ENCODE measurements around the gene RFC4. TPM values are rescaled to one million over a fixed set of nuclear protein-coding genes. Genes with fewer than 3 reads are reported as not detected.

RFC4 gene
- total and polyA plus RNA-seq, 4 donors = 12.2 to 16.9 (median 13.3) TPM

DNA sequence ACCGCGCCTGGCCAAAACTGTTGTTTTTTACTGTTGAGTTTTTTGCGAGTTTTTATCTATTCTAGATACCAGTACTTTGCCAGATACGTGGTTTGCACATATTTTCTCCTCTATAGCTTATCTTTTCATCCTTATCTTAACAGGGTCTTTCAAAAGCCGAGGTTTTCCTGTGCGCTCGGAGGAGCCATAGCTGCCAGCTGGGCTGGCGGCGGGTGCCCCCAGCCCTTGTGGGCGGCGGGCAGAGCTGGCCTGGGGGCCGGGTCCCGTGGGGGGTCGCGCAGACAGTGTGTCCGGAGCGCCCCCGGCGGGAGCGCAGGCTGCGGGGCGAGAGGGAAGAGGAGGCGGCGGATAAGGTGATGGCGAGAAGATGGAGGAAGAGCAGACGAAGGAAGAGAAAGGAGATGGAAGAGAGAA lies 34.0 kb downstream of the RFC4 start:
- Histone ChIP-seq H3K9ac (ENCODE audit: insufficient read depth in 1 of 2, low read length in 2 of 2) (no peak overlapping the region), H3K4me3 (peak overlapping the region; percentile 21), H3K27ac (ENCODE audit: low read depth in 1 of 2, low read length in 1 of 2) (no peak overlapping the region), H3K27me3 (ENCODE audit: control insufficient read depth in 3 of 3, insufficient read depth in 3 of 3, low read length in 2 of 3) (no peaks in the 10 kb centered on the region), H3K4me1 (ENCODE audit: control insufficient read depth in 5 of 5, insufficient read depth in 5 of 5, low read length in 5 of 5) (peaks cover 0 to 4% (median 0%) of the 10 kb centered on the region in 5 donors), H3K36me3 (ENCODE audit: control insufficient read depth in 4 of 4, insufficient read depth in 4 of 4, low read length in 4 of 4) (no peaks in the 10 kb centered on the region), H3K9me3 (ENCODE audit: control insufficient read depth in 4 of 4, insufficient read depth in 3 of 4, low read length in 3 of 4) (no peaks in the 10 kb centered on the region)
- no peak for DNase-seq
- TF ChIP-seq CTCF (IDR thresholded peaks at IDR 0.05; ENCODE audit: control extremely low read depth, extremely low read depth) = no peak
- peak; percentile 10 for ATAC-seq (ENCODE audit: insufficient read depth, low FRiP score)
- WGBS, 2 donors = 8% methylated on average over 26 of the region's 26 CpGs

- no peaks in the 10 kb centered on the region for H3K36me3 ChIP-seq (ENCODE audit: control insufficient read depth in 4 of 4, insufficient read depth in 4 of 4, low read length in 4 of 4)
- no peak overlapping the region for H3K9ac ChIP-seq (ENCODE audit: insufficient read depth in 1 of 2, low read length in 2 of 2)
- H3K27me3 ChIP-seq (ENCODE audit: control insufficient read depth in 3 of 3, insufficient read depth in 3 of 3, low read length in 2 of 3) = peaks cover 0 to 3% (median 0%) of the 10 kb centered on the region in 3 donors
- ATAC-seq (ENCODE audit: insufficient read depth, low FRiP score) (no peak), DNase-seq (no peak)
- H3K9me3 ChIP-seq (ENCODE audit: control insufficient read depth in 4 of 4, insufficient read depth in 3 of 4, low read length in 3 of 4) = peaks cover 0 to 2% (median 0%) of the 10 kb centered on the region in 4 donors
- no peak overlapping the region for H3K27ac ChIP-seq (ENCODE audit: low read depth in 1 of 2, low read length in 1 of 2)
- no peak overlapping the region for H3K4me3 ChIP-seq
- TF ChIP-seq CTCF (IDR thresholded peaks at IDR 0.05; ENCODE audit: control extremely low read depth, extremely low read depth) = no peak
- H3K4me1 ChIP-seq (ENCODE audit: control insufficient read depth in 5 of 5, insufficient read depth in 5 of 5, low read length in 5 of 5) = no peaks in the 10 kb centered on the region
- WGBS, 2 donors = 93 to 97% methylated on average over 8 of the region's 8 CpGs
These were observed 45.3 kb downstream of the RFC4 start for GRCh38 chr3:186760897-186761447.

DNA sequence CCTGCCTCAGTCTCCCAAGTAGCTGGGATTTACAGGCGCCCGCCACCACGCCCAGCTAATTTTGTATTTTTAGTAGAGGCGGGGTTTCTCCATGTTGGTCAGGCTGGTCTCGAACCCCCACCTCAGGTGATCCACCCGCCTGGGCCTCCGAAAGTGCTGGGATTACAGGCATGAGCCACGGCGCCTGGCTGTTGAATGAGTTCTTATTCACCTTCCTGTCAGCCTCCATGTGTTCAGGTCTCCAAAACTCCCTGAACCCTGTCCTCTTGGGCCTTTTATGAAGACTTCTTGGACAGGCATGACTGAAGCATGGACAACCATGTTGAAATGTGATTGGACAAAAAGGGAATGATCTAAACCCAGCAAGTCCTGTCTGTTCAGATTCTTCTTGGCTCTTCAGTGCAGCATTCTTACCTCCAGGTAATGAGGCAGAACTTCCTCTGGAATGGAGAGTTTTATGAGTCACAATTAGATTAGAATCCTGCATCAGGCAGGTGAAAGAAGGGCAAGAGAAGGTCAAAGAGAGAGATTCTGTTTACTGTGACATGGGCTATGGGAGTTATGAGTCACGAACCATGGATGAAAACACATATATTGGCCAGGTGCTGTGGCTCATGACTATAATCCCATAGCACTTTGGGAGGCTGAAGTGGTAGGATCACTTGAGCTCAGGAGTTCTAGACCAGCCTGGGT lies 46.0 kb downstream of the RFC4 start:
- H3K9ac ChIP-seq (ENCODE audit: insufficient read depth in 1 of 2, low read length in 2 of 2) = no peak overlapping the region
- 95 to 97% methylated on average over 10 of the region's 10 CpGs for WGBS, 2 donors
- no peaks in the 10 kb centered on the region for H3K36me3 ChIP-seq (ENCODE audit: control insufficient read depth in 4 of 4, insufficient read depth in 4 of 4, low read length in 4 of 4)
- no peak overlapping the region for H3K4me3 ChIP-seq
- no peaks in the 10 kb centered on the region for H3K4me1 ChIP-seq (ENCODE audit: control insufficient read depth in 5 of 5, insufficient read depth in 5 of 5, low read length in 5 of 5)
- no peak overlapping the region for H3K27ac ChIP-seq (ENCODE audit: low read depth in 1 of 2, low read length in 1 of 2)
- DNase-seq (no peak), ATAC-seq (ENCODE audit: insufficient read depth, low FRiP score) (no peak)
- peaks cover 0 to 3% (median 0%) of the 10 kb centered on the region in 3 donors for H3K27me3 ChIP-seq (ENCODE audit: control insufficient read depth in 3 of 3, insufficient read depth in 3 of 3, low read length in 2 of 3)
- no peak for TF ChIP-seq CTCF (IDR thresholded peaks at IDR 0.05; ENCODE audit: control extremely low read depth, extremely low read depth)
- H3K9me3 ChIP-seq (ENCODE audit: control insufficient read depth in 4 of 4, insufficient read depth in 3 of 4, low read length in 3 of 4) = peaks cover 0 to 2% (median 0%) of the 10 kb centered on the region in 4 donors
